Muscle layer of duodenum (tissue), 2 donors: Measurements from ENCODE around the gene RNU6-9.
"Not testable (repeated sequence)": the region's sequence is repeated elsewhere in the genome, so short reads cannot be mapped to it uniquely, and the experiment has no call there.

Experiments used
- H3K27ac ChIP-seq: one replicate; pipeline ENCODE4 v1.7.0; 2013; ENCODE audit warnings: mild to moderate bottlenecking, low read length
- H3K27me3 ChIP-seq: one replicate; pipeline ENCODE4 v1.7.0; 2013; ENCODE audit warnings: low read depth, mild to moderate bottlenecking, control low read depth, low read length
- H3K36me3 ChIP-seq, 2 donors: one replicate each; pipeline ENCODE4 v1.7.0; 2013; ENCODE audit warnings: low read length in 2 of 2, control low read depth in 1 of 2, mild to moderate bottlenecking in 1 of 2; ENCODE audit not compliant: insufficient read depth in 2 of 2, control insufficient read depth in 1 of 2
- H3K4me1 ChIP-seq, 2 donors: one replicate each; pipeline ENCODE4 v1.7.0; 2013; ENCODE audit warnings: low read length in 2 of 2, mild to moderate bottlenecking in 2 of 2, control low read depth in 1 of 2, moderate library complexity in 1 of 2; ENCODE audit not compliant: insufficient read depth in 2 of 2, control insufficient read depth in 1 of 2
- H3K4me3 ChIP-seq, 2 donors: one replicate each; pipeline ENCODE4 v1.7.0; 2013; ENCODE audit warnings: low read length in 2 of 2, low read depth in 1 of 2, mild to moderate bottlenecking in 1 of 2
- H3K9me3 ChIP-seq, 2 donors: one replicate each; pipeline ENCODE4 v1.7.0; 2013; ENCODE audit warnings: low read length in 2 of 2, control low read depth in 1 of 2, mild to moderate bottlenecking in 1 of 2; ENCODE audit not compliant: control insufficient read depth in 1 of 2
- donor health status: healthy.

The RNU6-9 gene

DNA sequence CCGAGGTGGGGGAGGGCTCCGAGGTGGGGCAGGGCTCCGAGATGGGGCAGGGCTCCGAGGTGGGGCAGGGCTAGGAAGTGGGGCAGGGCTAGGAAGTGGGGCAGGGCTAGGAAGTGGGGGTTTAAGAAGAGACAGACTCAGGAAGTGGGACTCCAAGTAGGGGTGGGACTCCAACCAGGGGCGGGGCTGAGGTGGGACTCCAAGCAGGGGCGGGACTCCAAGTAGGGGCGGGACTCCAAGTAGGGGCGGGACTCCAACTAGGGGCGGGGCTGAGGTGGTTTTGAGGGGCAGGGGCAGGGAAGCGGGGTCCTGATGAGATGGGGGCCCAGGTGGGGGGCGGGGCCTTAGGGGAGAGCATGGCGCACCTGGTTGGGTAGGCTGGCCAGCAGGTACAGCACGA lies 20.2 kb upstream of the RNU6-9 start:
- Histone ChIP-seq H3K27me3 (no peaks in the 10 kb centered on the region), H3K4me3 (no peak overlapping the region), H3K36me3 (peaks cover 0 to 39% of the 10 kb centered on the region in 2 donors), H3K27ac (no peak overlapping the region), H3K9me3 (no peaks in the 10 kb centered on the region), H3K4me1 (peaks cover 0 to 31% of the 10 kb centered on the region in 2 donors)

- Histone ChIP-seq H3K9me3 (no peaks in the 10 kb centered on the region), H3K4me1 (peaks cover 0 to 29% of the 10 kb centered on the region in 2 donors), H3K4me3 (no peak overlapping the region), H3K27ac (no peak overlapping the region), H3K27me3 (no peaks in the 10 kb centered on the region), H3K36me3 (peaks cover 0 to 38% of the 10 kb centered on the region in 2 donors)
Measured at GRCh38 chr19:873561-874041, 19.7 kb upstream of the RNU6-9 start.

GRCh38 chr19:875265-875879 lies 17.9 kb upstream of the RNU6-9 start:
- Histone ChIP-seq H3K4me3 (no peak overlapping the region), H3K27me3 (no peaks in the 10 kb centered on the region), H3K9me3 (no peaks in the 10 kb centered on the region), H3K36me3 (peaks cover 0 to 50% of the 10 kb centered on the region in 2 donors), H3K4me1 (peaks cover 0 to 18% of the 10 kb centered on the region in 2 donors), H3K27ac (no peak overlapping the region)

DNA sequence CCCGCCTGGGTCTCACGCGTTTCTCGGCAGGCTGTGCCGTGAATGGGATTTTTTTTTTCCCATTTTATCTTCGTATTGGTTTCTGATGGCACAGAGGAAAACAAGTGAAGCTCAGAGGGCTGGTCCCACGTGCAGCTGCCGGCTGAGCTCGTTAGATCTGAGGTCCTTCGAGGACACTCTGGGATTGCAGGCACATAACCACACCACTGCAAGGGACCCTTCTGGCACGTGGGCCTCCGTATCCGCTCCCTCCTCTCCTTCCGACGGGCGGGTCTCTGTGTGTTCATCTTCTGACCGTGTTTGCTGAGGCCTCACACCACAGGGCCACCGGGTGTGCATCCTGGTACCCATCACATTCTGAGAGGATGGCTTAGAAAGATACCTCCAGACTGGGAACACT lies 17.2 kb upstream of the RNU6-9 start:
- Histone ChIP-seq H3K36me3 (peaks cover 3 to 55% of the 10 kb centered on the region in 2 donors), H3K4me1 (peaks cover 0 to 11% of the 10 kb centered on the region in 2 donors), H3K27ac (no peak overlapping the region), H3K9me3 (no peaks in the 10 kb centered on the region), H3K4me3 (no peak overlapping the region), H3K27me3 (no peaks in the 10 kb centered on the region)

GRCh38 chr19:876780-877314 lies 16.4 kb upstream of the RNU6-9 start:
- Histone ChIP-seq H3K27ac (no peak overlapping the region), H3K27me3 (no peaks in the 10 kb centered on the region), H3K4me3 (no peak overlapping the region), H3K36me3 (peaks cover 10 to 63% of the 10 kb centered on the region in 2 donors), H3K4me1 (peaks cover 0 to 8% of the 10 kb centered on the region in 2 donors), H3K9me3 (no peaks in the 10 kb centered on the region)

- H3K4me3 ChIP-seq, H3K27me3 ChIP-seq, H3K27ac ChIP-seq, H3K9me3 ChIP-seq, H3K4me1 ChIP-seq: not testable (repeated sequence)
- H3K36me3 ChIP-seq = peaks cover 11 to 76% of the 10 kb centered on the region in 2 donors
Measured at GRCh38 chr19:877992-878660, 15.2 kb upstream of the RNU6-9 start.

GRCh38 chr19:878751-879561 lies 14.3 kb upstream of the RNU6-9 start:
- H3K27ac ChIP-seq, H3K9me3 ChIP-seq, H3K4me1 ChIP-seq, H3K27me3 ChIP-seq, H3K4me3 ChIP-seq: not testable (repeated sequence)
- peaks cover 16 to 84% of the 10 kb centered on the region in 2 donors for H3K36me3 ChIP-seq

GRCh38 chr19:879711-880438 lies 13.4 kb upstream of the RNU6-9 start:
- H3K9me3 ChIP-seq = no peaks in the 10 kb centered on the region
- H3K36me3 ChIP-seq = peaks cover 16 to 87% of the 10 kb centered on the region in 2 donors
- H3K4me3 ChIP-seq = no peak overlapping the region
- no peaks in the 10 kb centered on the region for H3K4me1 ChIP-seq
- no peak overlapping the region for H3K27ac ChIP-seq
- H3K27me3 ChIP-seq = no peaks in the 10 kb centered on the region

- Histone ChIP-seq H3K4me3 (no peak overlapping the region), H3K27me3 (no peaks in the 10 kb centered on the region), H3K36me3 (peaks cover 16 to 89% of the 10 kb centered on the region in 2 donors), H3K4me1 (no peaks in the 10 kb centered on the region), H3K9me3 (no peaks in the 10 kb centered on the region), H3K27ac (no peak overlapping the region)
Measured at GRCh38 chr19:881385-882071, 11.8 kb upstream of the RNU6-9 start.

GRCh38 chr19:882871-883497 lies 10.3 kb upstream of the RNU6-9 start:
- Histone ChIP-seq H3K4me1 (no peaks in the 10 kb centered on the region), H3K36me3 (peaks cover 16 to 80% of the 10 kb centered on the region in 2 donors), H3K9me3 (no peaks in the 10 kb centered on the region), H3K27me3 (no peaks in the 10 kb centered on the region), H3K27ac (no peak overlapping the region), H3K4me3 (no peak overlapping the region)
